IPS-18c (cell line): Measurements from ENCODE around the gene PTPN4.

Experiments
- H3K4me3 ChIP-seq: 2 replicates; pipeline ENCODE4 v1.7.0; 2013; ENCODE audit warnings: low read depth, mild to moderate bottlenecking, low read length, moderate library complexity; ENCODE audit not compliant: insufficient read depth
- H3K9me3 ChIP-seq: one replicate; pipeline ENCODE4 v1.6.1; 2013; ENCODE audit warnings: mild to moderate bottlenecking, low read length, moderate library complexity; ENCODE audit not compliant: control insufficient read depth, insufficient read depth

Gene PTPN4

DNA sequence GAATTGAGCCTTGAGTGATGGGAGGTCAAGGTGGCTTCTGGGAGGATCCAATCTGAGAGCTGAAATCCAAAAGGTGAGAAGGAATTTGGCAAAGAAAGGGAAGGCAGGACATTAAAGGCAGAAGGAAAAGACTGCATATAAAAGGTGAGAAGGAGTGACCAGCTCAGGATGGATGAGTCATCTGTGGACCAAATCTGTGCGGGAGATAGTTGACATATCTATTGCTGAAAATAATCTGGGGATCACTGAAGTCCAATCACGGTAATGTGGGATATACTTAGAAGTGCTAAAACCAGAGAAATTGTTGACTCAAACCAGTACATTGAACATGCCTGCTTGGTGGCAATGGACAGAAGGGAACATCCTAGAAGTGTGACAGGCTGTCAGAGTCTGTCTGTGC lies 8.0 kb upstream of the PTPN4 start:
- Histone ChIP-seq H3K4me3 (no peak overlapping the region), H3K9me3 (no peaks in the 10 kb centered on the region)

DNA sequence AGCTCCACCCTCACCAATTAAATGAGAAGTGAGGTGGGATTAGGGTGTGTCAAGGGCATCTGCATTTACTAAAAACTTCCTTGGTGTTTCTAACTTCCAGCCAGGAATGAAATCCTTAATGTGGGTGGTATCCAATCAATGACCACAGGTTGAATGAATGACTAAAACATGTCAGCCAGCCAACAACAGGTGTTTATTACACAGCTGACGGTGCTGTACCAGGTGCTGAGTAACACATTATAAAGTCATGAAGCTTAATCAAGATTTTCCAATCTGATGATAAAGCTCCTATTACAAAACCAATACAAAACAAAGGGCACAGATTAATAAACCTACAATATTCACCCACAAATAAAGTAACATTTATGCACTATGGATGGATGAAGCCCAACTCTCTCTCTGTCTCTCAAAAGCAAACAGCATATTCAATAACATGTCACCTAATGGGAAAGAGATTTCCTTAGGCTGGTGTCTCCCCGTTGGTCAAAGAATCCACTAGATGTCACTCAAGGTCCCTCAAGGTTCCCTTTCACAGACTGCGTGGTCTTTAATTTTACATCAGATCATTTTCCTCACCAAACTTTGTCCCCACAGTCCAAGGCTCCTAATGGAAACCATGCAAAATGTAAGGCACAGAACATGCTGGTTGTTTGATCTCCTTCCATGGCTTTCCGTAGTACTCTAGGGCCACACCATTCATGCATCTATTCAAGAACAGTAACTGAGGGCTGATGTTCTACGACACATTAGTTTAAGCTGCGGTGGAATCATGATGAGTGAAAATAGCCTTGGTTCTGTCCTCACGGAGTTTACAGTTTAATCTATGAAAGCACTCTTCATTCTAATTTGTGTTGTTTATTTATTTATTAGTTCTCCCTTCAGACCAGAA lies 6.4 kb upstream of the PTPN4 start:
- Histone ChIP-seq H3K9me3 (no peaks in the 10 kb centered on the region), H3K4me3 (no peak overlapping the region)

GRCh38 chr2:119753930-119754321 lies 5.8 kb upstream of the PTPN4 start:
- H3K4me3 ChIP-seq, result no peak overlapping the region
- H3K9me3 ChIP-seq, result no peaks in the 10 kb centered on the region

DNA sequence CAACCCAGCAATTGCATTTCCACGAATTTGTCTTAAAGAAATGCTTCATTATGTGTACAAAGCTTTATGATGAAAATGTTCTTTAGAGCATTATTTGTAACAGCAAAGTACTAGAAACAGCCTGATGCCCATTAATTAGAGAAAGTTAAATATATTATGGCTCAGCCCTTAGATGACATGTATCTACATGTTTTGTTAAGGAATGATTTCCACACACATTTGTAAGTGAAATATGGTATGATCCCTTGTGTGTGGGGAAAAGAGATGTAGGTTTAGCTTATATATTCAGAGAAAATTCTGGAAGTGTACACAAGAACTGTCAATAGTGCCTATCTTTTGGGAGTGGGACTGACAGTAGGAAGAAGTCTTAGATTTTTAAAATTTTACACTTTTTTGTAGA lies 3.8 kb upstream of the PTPN4 start:
- H3K9me3 ChIP-seq, result no peaks in the 10 kb centered on the region
- no peak overlapping the region for H3K4me3 ChIP-seq

DNA sequence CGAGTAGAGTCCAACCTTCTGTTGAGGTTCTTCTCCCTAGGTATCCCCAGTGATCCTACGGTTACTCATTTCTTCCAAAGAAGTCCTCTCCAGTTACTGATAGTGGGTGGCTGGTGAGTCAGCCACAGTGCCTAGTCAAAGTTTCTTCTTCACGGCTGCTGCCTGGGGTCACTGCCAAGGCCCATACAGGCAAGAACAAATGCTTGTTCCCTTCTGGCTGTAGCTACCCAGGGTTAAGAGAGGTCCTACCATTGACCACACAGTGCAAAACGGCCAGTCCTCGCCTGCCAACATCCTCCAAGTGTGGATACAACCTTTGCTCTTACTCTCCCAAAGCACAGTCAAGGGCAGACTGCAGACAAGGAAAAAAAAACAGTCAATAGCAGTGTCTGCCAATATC lies 2.9 kb upstream of the PTPN4 start:
- Histone ChIP-seq H3K4me3 (no peak overlapping the region), H3K9me3 (no peaks in the 10 kb centered on the region)

- Histone ChIP-seq H3K9me3 (no peaks in the 10 kb centered on the region), H3K4me3 (peak overlapping the region; percentile 93)
These were observed 756 bp upstream of the PTPN4 start for GRCh38 chr2:119758881-119759450.

- H3K9me3 ChIP-seq, result no peaks in the 10 kb centered on the region
- peak overlapping the region; percentile 93 for H3K4me3 ChIP-seq
These were observed 674 bp downstream of the PTPN4 start for GRCh38 chr2:119760237-119760955.

- peak overlapping the region; percentile 93 for H3K4me3 ChIP-seq
- no peaks in the 10 kb centered on the region for H3K9me3 ChIP-seq
These were observed 1.2 kb downstream of the PTPN4 start for GRCh38 chr2:119760956-119761275.

DNA sequence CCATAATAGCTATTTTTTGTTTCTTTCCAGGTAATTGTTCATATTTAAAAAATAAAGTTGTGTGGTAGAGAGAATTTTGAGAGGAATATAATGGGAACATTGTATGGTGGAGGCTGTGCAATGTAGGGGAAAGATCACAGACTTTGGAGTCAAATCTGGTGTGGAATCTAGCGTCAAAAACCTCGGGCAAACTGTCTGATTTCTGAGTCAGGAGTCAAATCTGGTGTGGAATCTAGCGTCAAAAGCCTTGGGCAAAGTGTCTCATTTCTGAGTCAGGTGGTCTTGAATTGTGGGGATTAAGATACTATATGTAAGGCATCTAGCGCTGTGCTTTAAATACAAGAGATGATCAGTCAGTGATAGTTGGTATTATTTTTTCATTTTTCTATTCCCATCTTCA lies 5.1 kb downstream of the PTPN4 start:
- Histone ChIP-seq H3K9me3 (no peaks in the 10 kb centered on the region), H3K4me3 (no peak overlapping the region)

DNA sequence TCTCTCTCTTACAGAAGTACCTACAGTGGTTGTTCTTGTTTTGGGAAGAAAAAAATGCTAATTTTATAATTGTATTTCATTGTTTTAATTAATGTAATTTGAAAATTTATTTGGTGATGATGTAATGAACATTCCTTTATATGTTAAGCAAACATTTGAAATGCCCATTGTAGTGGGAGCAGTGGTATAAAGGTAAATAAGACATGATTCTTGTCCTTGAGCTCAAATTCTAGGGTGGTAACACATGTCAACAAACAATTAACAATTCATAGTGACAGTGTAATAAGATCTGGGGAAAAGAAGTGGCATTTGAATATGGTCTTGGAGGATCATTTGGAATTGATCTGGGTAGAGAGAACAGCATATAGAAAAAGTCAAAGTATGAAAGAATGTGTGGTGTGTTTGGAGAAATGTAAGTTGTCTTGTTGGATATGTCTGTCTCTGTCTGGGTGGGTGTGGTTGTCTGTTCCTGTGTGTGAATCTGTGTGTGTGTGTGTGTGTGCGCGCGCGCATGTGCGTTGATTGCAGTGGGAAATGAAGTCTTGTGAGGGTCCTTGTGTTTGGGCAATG lies 5.8 kb downstream of the PTPN4 start:
- Histone ChIP-seq H3K9me3 (no peaks in the 10 kb centered on the region), H3K4me3 (no peak overlapping the region)

GRCh38 chr2:119766944-119767343 lies 7.2 kb downstream of the PTPN4 start:
- H3K4me3 ChIP-seq, result no peak overlapping the region
- H3K9me3 ChIP-seq, result no peaks in the 10 kb centered on the region

DNA sequence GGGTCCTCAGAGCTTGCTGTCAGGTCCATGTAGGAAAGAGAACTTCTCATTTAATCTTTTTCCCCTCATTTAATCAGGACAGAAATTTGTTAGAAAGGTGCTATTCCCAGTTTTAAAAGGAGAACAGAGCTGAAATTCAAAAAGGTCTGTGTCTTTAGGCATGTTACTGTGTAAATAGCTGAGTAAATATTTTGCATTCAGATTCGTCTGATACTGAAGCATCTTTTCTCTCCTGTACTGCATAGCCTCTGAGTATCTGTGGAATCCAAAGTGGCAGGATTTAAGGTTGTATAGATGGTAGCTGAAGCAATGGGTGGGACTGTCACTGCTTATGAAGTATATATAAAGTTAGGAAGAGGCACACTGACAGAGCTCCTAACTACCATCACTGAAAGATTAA lies 9.0 kb downstream of the PTPN4 start:
- Histone ChIP-seq H3K4me3 (no peak overlapping the region), H3K9me3 (no peaks in the 10 kb centered on the region)

DNA sequence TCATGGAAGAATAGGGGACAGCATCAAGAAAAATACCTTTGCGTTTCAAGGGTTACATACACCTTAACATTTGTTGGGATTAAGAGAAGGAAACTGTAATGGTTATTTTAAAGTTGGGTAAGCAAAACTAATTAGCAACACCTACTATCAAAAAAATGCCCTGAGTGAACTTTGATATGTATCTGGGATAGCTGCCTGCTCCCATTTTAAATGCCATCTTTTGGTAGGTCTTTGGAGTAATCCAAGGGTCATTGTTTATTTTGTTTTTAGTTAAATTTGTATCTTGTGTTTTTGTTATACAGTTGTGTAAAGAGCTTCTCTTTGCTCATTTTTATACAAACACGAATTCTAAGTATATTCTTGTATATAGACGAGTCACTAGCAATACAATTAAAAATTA lies 9.9 kb downstream of the PTPN4 start:
- no peak overlapping the region for H3K4me3 ChIP-seq
- H3K9me3 ChIP-seq, result no peaks in the 10 kb centered on the region

GRCh38 chr2:119771331-119771730 lies 11.6 kb downstream of the PTPN4 start:
- no peak overlapping the region for H3K4me3 ChIP-seq
- H3K9me3 ChIP-seq, result no peaks in the 10 kb centered on the region

GRCh38 chr2:119772128-119772527 lies 12.4 kb downstream of the PTPN4 start:
- no peak overlapping the region for H3K4me3 ChIP-seq
- no peaks in the 10 kb centered on the region for H3K9me3 ChIP-seq

DNA sequence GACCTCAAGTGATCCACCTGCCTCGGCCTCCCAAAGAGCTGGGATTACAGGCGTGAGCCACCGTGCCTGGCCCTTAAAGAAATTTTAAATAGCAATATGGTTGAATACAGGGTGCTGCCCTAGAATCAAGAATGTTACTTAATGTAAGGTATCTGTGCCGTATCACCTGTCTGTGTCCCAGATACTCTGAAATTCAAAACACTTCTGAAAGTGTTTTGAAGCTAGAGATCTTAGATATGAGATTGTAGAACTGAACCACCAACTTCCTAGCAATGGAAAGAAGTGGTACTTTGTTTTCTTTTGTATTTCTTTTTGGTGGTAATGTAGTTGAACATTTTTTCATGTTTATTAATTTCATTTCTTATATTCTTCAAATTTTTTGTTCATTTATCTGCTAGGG lies 13.0 kb downstream of the PTPN4 start:
- H3K4me3 ChIP-seq, result no peak overlapping the region
- no peaks in the 10 kb centered on the region for H3K9me3 ChIP-seq

- no peaks in the 10 kb centered on the region for H3K9me3 ChIP-seq
- H3K4me3 ChIP-seq, result no peak overlapping the region
These were observed 14.3 kb downstream of the PTPN4 start for GRCh38 chr2:119774026-119774425.

GRCh38 chr2:119775102-119775501 lies 15.4 kb downstream of the PTPN4 start:
- H3K9me3 ChIP-seq, result no peaks in the 10 kb centered on the region
- no peak overlapping the region for H3K4me3 ChIP-seq
